ENCODE results near the gene VWA2.

DNA sequence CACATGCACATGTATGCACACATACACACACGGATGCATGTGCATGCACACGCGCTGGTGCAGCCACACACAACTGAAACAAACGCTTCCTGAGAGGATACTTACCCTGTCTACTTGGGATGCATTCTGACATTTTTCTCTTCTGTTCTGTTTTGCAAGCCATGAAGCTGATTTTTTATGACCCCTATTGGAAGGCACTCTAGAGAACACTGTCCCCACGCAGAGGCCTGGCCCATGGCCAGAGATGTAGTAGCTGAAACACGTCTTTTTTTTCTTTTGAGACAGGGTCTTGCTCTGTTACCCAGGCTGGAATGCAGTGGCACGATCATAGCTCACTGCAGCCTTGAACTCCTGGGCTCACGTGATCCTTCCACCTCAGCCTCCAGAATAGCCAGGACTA lies 47.9 kb downstream of the VWA2 start:
- TF ChIP-seq, protein P1, sequence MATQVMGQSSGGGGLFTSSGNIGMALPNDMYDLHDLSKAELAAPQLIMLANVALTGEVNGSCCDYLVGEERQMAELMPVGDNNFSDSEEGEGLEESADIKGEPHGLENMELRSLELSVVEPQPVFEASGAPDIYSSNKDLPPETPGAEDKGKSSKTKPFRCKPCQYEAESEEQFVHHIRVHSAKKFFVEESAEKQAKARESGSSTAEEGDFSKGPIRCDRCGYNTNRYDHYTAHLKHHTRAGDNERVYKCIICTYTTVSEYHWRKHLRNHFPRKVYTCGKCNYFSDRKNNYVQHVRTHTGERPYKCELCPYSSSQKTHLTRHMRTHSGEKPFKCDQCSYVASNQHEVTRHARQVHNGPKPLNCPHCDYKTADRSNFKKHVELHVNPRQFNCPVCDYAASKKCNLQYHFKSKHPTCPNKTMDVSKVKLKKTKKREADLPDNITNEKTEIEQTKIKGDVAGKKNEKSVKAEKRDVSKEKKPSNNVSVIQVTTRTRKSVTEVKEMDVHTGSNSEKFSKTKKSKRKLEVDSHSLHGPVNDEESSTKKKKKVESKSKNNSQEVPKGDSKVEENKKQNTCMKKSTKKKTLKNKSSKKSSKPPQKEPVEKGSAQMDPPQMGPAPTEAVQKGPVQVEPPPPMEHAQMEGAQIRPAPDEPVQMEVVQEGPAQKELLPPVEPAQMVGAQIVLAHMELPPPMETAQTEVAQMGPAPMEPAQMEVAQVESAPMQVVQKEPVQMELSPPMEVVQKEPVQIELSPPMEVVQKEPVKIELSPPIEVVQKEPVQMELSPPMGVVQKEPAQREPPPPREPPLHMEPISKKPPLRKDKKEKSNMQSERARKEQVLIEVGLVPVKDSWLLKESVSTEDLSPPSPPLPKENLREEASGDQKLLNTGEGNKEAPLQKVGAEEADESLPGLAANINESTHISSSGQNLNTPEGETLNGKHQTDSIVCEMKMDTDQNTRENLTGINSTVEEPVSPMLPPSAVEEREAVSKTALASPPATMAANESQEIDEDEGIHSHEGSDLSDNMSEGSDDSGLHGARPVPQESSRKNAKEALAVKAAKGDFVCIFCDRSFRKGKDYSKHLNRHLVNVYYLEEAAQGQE (IDR thresholded peaks at IDR 0.05; ENCODE audit: low read depth): no peak
- TF ChIP-seq, protein P2, sequence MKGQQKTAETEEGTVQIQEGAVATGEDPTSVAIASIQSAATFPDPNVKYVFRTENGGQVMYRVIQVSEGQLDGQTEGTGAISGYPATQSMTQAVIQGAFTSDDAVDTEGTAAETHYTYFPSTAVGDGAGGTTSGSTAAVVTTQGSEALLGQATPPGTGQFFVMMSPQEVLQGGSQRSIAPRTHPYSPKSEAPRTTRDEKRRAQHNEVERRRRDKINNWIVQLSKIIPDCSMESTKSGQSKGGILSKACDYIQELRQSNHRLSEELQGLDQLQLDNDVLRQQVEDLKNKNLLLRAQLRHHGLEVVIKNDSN (IDR thresholded peaks at IDR 0.05): peak; percentile 24; the same call in 1 of the 2 replicates

Data from Ishikawa (cell line).